NCI-H1048 (cell line): ENCODE data around the gene REC8.

ENCODE experiments used
- DNase-seq: peaks from one replicate; lab custom pipeline; 2025; lab: John Stamatoyannopoulos, UW

The REC8 gene

DNA sequence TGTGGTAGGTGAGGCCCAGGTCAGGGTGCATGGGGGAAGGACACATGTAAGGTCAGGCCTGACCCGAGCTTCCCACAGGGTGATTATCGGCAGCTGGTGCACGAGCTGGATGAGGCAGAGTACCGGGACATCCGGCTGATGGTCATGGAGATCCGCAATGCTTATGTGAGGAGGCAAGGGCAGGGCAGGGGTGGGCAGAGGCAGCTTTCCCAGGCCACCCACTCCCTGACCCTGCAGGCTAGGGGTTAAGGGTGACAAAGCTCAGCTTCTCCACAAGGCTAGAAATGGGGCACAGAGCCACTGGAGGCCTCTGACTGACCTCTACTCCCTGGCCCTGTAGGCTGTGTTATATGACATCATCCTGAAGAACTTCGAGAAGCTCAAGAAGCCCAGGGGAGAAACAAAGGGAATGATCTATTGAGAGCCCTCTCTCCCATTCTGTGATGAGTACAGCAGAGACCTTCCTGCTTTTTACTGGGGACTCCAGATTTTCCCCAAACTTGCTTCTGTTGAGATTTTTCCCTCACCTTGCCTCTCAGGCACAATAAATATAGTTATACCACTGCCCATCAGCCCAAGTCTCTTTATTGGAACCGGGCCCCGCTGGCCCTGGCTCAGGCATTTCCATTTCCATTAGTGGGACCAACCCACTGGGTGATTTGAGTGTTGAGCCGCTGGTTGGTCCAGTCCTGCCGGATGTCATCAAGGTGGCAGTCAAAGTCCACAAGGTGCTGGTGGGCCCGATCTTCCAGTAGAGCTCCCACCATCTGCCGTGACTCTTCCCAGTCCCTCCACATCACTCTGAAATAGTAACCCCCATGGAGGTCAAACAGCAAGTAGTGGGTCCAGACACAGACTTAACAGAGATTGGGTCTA, 33.2 kb upstream of the REC8 start:
- DNase-seq = no peak

DNA sequence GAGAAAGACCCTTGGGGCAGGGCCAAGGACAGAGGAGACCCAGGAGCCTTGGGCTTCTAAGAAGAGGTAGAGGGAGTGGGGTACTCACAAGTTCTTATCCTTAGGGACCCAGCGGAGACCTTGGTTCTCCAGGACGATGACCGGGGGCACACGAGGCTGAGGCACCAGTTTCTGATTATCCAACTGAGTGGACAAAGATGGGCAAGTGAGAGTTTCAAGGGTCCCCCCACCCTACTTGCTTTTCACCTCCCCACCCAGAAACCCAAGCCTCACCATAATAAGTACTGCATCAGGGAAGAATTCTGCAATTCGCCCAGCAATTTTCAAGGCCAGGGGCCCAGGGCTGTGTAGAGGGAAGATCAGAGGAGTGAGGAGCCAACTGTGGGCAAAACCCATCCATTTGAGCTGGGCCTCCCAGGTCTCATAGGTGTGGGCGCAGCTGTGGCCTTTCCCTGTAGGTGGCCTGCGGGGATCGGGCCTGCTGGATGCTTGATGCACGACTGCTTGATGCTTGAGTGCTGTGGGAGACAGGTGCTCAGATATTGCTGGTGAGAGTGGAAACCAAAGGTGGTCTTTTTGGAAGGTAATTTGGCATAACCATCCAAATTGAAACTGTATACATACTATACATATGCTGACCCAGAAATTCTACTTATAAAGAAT, 32.5 kb upstream of the REC8 start:
- DNase-seq = no peak

DNA sequence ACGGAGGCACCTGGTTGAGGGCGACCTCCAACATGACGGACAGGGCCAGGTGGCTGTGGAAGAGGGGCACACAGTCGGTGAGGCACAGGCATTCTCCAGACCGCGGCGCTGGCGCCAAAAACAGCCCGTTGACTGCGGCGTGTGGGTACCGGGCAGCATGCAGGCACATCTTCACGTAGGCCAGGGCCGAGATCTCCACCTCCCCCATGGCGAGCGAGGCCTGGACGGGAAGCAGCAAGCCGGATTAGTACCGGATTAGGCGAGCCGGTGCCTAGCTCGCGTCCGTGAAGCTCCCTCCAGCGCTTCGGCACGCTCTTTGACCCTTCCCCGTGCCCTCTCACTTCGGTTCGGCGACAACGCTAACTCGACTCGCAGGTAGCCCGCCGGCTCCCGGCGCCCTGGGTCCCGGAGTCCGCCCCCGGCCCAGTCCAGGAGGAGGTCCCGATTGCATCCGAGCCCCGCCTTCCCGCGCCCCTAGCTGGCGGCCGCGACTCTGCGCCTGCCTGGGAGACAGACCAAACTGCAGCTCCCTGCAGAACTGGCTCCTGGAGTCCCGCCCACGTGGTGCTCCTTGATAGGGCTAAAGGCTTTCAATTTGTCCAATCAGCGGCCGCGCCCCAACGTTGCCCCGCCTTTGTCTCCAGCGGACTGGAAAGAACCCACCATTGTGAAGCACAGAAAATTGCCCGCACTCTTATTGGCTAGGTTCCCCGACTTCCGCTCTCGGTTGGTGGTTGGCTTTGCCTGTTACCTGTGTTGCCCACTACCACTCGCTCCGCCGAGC, 30.6 kb upstream of the REC8 start, which contains the start of gene EMC9:
Gene EMC9 (minus strand): TSS at position 495 of the 784 bp plus-strand sequence. CDS start 287 bp downstream, at position 208.
- DNase-seq = peak; percentile 99

DNA sequence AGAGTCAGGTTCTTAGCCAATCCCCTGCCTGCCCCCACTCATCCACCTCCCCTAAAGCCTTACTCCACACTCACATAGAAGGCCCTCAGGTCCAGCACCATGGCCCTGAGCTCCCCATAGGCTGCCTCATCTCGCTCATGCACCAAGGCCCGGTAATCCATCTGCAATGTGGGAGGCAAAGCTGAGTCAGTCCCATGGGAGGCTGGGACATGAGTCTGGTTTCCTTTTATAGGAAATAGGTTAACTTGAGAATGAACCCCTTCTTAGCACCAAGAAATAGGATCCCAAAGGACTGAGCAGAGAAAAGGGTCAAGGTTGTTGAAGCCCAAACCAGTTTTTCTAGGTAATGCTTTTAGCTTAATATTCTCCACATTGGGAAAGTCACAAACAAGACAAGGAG, 28.4 kb upstream of the REC8 start:
- DNase-seq = no peak

DNA sequence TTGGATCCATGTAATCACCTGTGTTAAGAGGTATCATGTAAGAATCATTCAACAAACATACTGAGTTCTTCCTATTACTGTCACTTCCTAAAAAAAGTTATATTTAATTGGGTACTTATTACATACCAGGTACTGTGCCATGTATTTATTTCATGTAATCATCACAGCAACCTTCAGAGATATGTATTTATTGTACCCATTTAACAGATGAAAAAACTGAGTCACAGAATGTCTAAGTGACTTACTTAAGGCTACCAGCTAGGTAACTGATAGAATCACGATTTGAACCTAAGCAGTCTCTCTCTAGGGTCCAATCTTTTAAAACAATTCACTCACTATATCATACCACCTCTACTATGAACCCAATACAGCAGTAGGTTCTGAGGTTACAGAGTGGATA, 27.4 kb upstream of the REC8 start:
- no peak for DNase-seq

DNA sequence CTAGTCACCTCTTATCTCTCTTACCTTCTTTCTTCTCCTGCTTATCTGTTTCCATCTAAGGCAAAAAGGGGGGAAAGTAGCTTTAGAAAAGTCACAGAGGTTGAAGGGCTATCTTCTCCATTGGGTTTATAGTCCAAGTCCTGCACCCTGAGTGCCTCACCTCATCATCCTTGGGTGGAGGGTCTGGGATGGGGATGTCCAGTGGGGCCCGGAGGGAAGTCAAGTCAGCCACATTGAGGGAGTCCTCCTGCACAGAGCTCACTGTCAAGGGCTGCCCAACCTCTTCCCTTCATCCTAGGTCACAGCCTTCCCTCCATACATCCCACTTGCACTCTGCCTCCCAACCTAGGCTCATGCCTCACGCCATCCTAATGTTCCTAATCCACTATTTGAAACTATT, 26.7 kb upstream of the REC8 start:
- DNase-seq = no peak

DNA sequence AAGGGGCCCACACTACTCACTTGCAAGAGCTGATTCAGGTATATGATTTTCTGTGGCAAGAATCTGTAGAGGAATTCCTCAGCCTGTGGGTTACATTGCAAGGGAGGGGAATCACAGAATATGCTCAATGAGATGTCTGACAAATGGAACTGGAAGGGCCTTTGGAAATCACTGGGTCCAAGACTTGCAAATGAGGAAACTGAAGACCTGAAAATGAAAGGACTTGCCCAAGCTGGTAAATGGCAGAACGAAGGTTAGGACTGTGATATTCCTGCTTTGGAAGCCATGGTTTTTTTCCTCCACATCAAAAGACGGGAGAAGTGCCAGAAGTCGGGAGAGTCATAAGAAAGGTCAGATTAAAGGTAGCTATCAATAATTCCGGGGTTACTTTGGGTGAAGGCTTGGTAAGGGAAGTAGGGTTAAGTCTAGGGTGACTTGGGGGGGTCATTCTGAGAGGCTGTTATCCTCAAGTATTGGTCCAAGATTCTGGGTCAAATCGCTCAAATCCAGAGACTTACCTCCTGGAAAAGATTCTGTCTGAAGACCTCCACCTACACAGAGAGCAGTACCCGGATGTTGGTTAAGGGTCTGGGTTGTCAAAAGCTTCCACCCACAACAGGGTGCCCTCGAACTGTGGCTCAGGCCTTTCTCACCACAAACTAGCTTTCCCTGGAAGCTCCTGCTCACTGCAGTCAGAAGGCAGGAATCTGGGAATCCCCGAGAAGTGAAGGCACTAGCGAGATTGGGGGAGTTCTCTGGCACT, 26.0 kb upstream of the REC8 start:
- no peak for DNase-seq

DNA sequence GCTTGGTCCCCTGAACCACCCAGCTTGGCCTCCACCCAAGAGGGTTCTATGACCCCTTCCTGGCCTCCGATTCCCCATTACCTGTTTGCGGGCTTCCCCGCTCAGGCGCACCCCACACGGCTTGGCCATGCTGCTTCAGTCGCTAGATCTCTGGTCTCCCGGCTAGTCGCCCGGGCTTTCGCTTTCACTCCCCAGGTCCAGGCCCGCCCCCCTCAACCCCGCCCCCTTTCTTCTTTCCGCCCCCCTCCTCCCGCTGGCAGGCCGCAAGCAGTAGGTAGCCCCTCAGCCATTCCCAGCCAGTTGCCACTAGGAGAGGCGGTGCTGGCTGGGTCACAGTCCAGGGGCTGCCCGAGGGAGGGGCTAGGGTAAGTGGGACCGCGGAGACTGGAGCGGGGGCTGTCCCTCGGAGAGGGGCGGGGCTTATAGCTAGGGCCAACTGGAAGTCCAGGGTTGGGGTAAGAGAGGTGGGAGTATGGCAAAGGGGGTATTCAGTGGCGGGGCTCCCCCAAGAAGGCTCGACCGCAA, 25.4 kb upstream of the REC8 start, which contains the start of gene PSME2:
Gene PSME2 (minus strand): TSS at position 158 of the 525 bp plus-strand sequence. CDS start 29 bp downstream, at position 129.
- DNase-seq = peak; percentile 89

DNA sequence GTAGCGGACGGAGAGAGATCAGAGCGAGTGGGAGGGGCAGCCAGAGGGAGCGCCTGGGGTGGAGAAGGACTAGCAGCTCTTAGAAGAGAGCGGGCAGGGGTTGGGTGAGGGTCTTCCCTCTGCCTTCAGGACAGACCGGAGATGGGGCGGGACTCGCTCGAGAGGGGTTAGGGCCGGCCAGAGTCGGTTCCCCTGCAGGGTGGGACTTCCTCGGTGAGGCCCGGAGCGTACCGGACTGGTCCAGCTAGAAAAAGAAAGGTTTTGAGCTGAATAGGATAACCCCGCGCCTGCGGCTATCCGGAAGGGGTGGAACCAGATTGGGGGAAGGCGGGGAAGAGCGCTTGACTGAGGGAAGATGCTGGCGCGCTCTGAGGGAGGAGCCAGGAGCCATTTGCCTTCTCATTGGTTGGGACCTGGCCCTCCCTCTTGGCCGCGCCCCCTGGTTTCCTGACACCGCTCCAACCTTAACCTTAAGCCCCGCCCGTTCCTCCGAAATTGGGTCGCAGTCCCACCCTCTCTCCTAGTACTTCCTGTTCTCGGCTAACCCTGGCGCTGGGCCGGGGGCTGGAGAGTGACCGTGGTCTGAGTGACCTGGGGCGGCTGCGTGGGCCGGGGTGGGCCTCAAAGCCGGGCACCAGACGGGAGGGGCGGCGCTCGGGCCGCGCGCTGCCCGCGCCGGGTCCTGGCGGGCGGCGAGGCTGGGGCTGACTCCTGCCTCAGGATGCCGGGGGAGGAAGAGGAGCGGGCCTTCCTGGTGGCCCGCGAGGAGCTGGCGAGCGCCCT, 24.7 kb upstream of the REC8 start, which contains the start of gene RNF31:
Gene RNF31 (plus strand): TSS at position 521 of the 783 bp plus-strand sequence. CDS start 201 bp downstream, at position 722.
- peak; percentile 86 for DNase-seq

DNA sequence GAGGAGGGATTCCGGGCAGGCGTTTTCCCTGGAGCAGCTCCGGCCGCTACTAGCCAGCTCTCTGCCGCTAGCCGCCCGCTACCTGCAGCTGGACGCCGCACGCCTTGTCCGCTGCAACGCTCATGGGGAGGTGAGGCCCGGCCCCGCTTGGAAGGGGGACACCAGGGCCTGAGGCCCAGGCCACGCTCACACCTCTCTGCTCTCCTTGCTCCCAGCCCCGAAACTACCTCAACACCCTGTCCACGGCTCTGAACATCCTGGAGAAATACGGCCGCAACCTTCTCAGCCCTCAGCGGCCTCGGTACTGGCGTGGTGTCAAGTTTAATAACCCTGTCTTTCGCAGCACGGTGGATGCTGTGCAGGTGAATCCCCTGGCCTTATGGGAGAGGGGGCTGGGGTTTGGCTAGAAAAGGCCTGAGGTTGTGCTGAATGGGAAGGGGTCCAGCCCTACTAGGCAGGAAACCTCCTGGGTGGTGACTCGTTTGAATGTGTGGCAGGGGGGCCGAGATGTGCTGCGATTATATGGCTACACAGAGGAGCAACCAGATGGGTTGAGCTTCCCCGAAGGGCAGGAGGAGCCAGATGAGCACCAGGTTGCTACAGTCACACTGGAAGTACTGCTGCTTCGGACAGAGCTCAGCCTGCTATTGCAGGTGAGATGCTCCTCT, 24.0 kb upstream of the REC8 start:
- DNase-seq = no peak

DNA sequence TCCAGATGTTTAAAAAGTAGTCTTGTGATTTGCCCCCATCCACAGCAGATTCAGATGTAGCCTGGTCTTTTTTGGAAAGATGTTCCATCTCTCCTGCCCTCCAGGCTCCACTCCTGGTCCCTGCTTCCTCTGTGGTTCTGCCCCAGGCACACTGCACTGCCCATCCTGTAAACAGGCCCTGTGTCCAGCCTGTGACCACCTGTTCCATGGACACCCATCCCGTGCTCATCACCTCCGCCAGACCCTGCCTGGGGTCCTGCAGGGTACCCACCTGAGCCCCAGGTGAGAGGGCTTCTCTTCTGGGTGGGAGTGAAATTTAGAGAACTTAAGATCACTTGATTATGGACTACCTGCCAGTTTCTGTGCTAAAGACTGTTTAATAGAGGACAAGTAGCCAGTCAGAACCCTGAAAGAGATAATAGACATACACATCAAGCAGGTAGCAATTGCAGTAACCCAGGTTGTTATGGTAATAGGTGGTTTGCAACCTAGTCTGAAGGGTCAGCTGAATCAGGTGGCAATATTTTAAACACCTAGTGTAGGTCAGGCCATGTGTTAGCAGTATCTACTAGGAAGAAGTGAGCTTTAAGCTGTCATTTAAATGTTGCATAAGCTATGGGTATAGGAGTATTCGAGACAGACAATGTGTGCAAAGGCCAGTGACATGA, 22.4 kb upstream of the REC8 start:
- no peak for DNase-seq

DNA sequence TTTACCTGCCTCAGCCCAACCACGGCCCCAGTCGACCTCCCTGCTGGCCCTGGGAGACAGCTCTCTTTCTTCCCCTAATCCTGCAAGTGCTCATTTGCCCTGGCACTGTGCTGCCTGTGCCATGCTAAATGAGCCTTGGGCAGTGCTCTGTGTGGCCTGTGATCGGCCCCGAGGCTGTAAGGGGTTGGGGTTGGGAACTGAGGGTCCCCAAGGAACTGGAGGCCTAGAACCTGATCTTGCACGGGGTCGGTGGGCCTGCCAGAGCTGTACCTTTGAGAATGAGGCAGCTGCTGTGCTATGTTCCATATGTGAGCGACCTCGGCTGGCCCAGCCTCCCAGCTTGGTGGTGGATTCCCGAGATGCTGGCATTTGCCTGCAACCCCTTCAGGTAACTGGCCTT, 21.8 kb upstream of the REC8 start:
- DNase-seq = no peak

DNA sequence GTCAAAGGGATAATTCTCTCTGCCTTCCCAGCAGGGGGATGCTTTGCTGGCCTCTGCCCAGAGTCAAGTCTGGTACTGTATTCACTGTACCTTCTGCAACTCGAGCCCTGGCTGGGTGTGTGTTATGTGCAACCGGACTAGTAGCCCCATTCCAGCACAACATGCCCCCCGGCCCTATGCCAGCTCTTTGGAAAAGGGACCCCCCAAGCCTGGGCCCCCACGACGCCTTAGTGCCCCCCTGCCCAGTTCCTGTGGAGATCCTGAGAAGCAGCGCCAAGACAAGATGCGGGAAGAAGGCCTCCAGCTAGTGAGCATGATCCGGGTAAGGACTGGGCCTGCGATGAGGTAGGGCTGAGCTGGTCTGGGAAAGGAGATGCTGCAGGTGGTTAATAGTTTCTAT, 21.3 kb upstream of the REC8 start:
- no peak for DNase-seq

DNA sequence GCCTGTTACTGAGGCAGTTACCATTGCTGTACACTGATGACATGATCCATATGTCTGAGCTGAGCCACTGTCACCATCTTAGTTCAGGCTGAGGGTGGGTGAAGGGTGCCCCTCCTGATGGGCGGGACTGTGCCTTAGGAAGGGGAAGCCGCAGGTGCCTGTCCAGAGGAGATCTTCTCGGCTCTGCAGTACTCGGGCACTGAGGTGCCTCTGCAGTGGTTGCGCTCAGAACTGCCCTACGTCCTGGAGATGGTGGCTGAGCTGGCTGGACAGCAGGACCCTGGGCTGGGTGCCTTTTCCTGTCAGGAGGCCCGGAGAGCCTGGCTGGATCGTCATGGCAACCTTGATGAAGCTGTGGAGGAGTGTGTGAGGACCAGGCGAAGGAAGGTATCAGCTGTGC, 20.9 kb upstream of the REC8 start:
- DNase-seq = no peak

DNA sequence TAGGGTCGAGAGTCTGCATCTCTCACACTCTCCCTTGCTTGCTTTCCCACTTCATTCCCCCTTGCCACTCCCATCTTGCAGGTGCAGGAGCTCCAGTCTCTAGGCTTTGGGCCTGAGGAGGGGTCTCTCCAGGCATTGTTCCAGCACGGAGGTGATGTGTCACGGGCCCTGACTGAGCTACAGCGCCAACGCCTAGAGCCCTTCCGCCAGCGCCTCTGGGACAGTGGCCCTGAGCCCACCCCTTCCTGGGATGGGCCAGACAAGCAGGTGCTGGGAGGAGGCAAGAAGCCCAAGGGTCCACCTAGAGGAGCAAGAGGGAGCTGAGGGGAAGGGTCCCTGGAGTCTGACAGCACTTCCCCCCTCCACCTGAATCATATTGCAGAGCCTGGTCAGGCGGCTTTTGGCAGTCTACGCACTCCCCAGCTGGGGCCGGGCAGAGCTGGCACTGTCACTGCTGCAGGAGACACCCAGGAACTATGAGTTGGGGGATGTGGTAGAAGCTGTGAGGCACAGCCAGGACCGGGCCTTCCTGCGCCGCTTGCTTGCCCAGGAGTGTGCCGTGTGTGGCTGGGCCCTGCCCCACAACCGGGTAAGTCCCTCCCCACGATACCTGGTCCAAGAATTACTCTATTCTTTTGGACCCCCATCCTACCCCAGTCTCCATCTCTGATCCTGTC, 20.3 kb upstream of the REC8 start:
- DNase-seq = no peak

DNA sequence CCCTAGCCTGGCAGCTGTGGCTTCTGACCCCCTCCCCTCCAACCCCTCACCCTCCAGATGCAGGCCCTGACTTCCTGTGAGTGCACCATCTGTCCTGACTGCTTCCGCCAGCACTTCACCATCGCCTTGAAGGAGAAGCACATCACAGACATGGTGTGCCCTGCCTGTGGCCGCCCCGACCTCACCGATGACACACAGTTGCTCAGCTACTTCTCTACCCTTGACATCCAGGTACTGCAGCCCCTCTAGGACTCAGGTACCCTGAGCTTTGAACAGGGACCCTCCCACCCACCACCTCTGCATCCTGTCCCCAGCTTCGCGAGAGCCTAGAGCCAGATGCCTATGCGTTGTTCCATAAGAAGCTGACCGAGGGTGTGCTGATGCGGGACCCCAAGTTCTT, 16.8 kb upstream of the REC8 start:
- DNase-seq = no peak

DNA sequence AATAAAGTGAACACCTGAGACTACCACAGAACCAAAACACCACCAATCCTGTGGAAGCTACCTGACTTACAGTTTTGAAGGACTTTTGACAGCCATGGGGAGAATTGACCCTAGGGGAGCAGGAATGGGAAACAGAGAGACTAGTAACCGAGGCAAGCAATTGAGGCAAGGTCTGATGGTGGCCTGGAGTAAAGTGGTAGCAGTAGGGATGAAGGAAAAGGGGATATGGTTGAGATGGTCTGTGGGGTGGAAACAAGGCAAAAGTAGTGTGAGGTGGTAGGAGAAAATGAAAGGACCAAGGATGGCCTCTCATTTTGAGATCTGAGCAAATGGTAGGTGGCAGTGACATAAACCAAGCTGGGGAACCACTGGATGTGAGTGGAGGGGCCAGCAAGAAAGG, 15.0 kb upstream of the REC8 start:
- no peak for DNase-seq

DNA sequence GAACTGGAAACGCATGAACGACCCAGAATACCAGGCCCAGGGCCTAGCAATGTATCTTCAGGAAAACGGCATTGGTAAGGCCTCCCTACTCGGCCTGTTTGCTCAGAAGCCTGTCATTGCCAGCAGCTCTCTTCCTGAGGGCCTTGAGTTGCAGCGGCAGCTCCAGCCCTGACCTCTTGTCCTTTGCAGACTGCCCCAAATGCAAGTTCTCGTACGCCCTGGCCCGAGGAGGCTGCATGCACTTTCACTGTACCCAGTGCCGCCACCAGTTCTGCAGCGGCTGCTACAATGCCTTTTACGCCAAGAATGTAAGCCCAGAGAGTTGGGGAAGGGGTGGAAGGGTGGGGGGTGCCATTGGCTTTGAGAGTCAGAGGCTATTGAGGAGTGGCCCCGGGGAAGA, 14.5 kb upstream of the REC8 start:
- DNase-seq = no peak
